ES-I3 (cell line): ENCODE data around the gene ALG9.

Experiments used
- H3K36me3 ChIP-seq: 2 replicates; pipeline ENCODE4 v1.6.1; 2013; ENCODE audit warnings: mild to moderate bottlenecking, low read length, control low read depth, moderate library complexity; ENCODE audit not compliant: insufficient read depth
- H3K4me1 ChIP-seq: 2 replicates; pipeline ENCODE4 v1.6.1; 2013; ENCODE audit warnings: mild to moderate bottlenecking, control low read depth, low read length; ENCODE audit not compliant: insufficient read depth
- H3K9ac ChIP-seq: 2 replicates; pipeline ENCODE4 v1.6.1; 2013; ENCODE audit warnings: low read depth, mild to moderate bottlenecking, low read length, moderate library complexity
- H3K9me3 ChIP-seq: 2 replicates; pipeline ENCODE4 v1.6.1; 2013; ENCODE audit warnings: mild to moderate bottlenecking, low read length, moderate library complexity; ENCODE audit not compliant: control insufficient read depth, insufficient read depth

The ALG9 gene

GRCh38 chr11:111855506-111855905 is 15.9 kb downstream of the ALG9 start:
- Histone ChIP-seq H3K9ac (no peak overlapping the region), H3K4me1 (no peaks in the 10 kb centered on the region), H3K9me3 (no peaks in the 10 kb centered on the region), H3K36me3 (peaks cover 5% of the 10 kb centered on the region; the same call in 1 of the 2 replicates)

- H3K36me3 ChIP-seq, result 0 out of 2 replicates have a peak, but pooled peaks cover 3% of the 10 kb centered on the region
- H3K9me3 ChIP-seq, result no peaks in the 10 kb centered on the region
- H3K9ac ChIP-seq, result no peak overlapping the region
Observed at GRCh38 chr11:111852103-111852502, 19.3 kb downstream of the ALG9 start.

GRCh38 chr11:111851636-111852035 is 19.7 kb downstream of the ALG9 start:
- H3K36me3 ChIP-seq, result 0 out of 2 replicates have a peak, but pooled peaks cover 3% of the 10 kb centered on the region

More at GRCh38 chr11:111852103-111852502, 19.3 kb downstream of the ALG9 start:
- peaks cover 2% of the 10 kb centered on the region; the same call in 1 of the 2 replicates for H3K4me1 ChIP-seq

GRCh38 chr11:111851067-111851466 is 20.3 kb downstream of the ALG9 start:
- Histone ChIP-seq H3K36me3 (0 out of 2 replicates have a peak, but pooled peaks cover 3% of the 10 kb centered on the region), H3K4me1 (peaks cover 12% of the 10 kb centered on the region; the same call in 1 of the 2 replicates), H3K9me3 (no peaks in the 10 kb centered on the region), H3K9ac (no peak overlapping the region)

More at GRCh38 chr11:111851636-111852035, 19.7 kb downstream of the ALG9 start:
- H3K9ac ChIP-seq, result no peak overlapping the region
- H3K4me1 ChIP-seq, result peaks cover 6% of the 10 kb centered on the region; the same call in 1 of the 2 replicates
- H3K9me3 ChIP-seq, result no peaks in the 10 kb centered on the region

- peaks cover 20% of the 10 kb centered on the region; the same call in 1 of the 2 replicates for H3K4me1 ChIP-seq
- no peaks in the 10 kb centered on the region for H3K9me3 ChIP-seq
- H3K9ac ChIP-seq, result no peak overlapping the region
- 0 out of 2 replicates have a peak, but pooled peaks cover 3% of the 10 kb centered on the region for H3K36me3 ChIP-seq
Observed at GRCh38 chr11:111849631-111850030, 21.8 kb downstream of the ALG9 start.

- Histone ChIP-seq H3K36me3 (0 out of 2 replicates have a peak, but pooled peaks cover 3% of the 10 kb centered on the region), H3K9ac (no peak overlapping the region), H3K9me3 (no peaks in the 10 kb centered on the region), H3K4me1 (peaks cover 20% of the 10 kb centered on the region; the same call in 1 of the 2 replicates)
Observed at GRCh38 chr11:111846636-111847035, 24.7 kb downstream of the ALG9 start.

GRCh38 chr11:111846063-111846462 is 25.3 kb downstream of the ALG9 start:
- Histone ChIP-seq H3K9me3 (no peaks in the 10 kb centered on the region), H3K4me1 (peaks cover 20% of the 10 kb centered on the region; the same call in 1 of the 2 replicates), H3K36me3 (0 out of 2 replicates have a peak, but pooled peaks cover 3% of the 10 kb centered on the region), H3K9ac (no peak overlapping the region)

- H3K36me3 ChIP-seq, result no peaks in the 10 kb centered on the region
- H3K4me1 ChIP-seq, result peaks cover 20% of the 10 kb centered on the region; the same call in 1 of the 2 replicates
- H3K9me3 ChIP-seq, result no peaks in the 10 kb centered on the region
- H3K9ac ChIP-seq, result no peak overlapping the region
Observed at GRCh38 chr11:111845276-111846028, 25.9 kb downstream of the ALG9 start.

GRCh38 chr11:111843661-111844060 is 27.7 kb downstream of the ALG9 start:
- H3K9me3 ChIP-seq, result no peaks in the 10 kb centered on the region
- no peak overlapping the region for H3K9ac ChIP-seq
- H3K4me1 ChIP-seq, result peaks cover 27% of the 10 kb centered on the region; the same call in 1 of the 2 replicates
- no peaks in the 10 kb centered on the region for H3K36me3 ChIP-seq

GRCh38 chr11:111841370-111842053 is 29.9 kb downstream of the ALG9 start:
- no peaks in the 10 kb centered on the region for H3K9me3 ChIP-seq
- no peak overlapping the region for H3K9ac ChIP-seq
- no peaks in the 10 kb centered on the region for H3K36me3 ChIP-seq
- peaks cover 20% of the 10 kb centered on the region; the same call in 1 of the 2 replicates for H3K4me1 ChIP-seq

GRCh38 chr11:111840143-111840542 is 31.2 kb downstream of the ALG9 start:
- H3K36me3 ChIP-seq, result no peaks in the 10 kb centered on the region
- H3K9ac ChIP-seq, result no peak overlapping the region
- H3K4me1 ChIP-seq, result peaks cover 8% of the 10 kb centered on the region; the same call in 1 of the 2 replicates
- H3K9me3 ChIP-seq, result no peaks in the 10 kb centered on the region

- peaks cover 8% of the 10 kb centered on the region; the same call in 1 of the 2 replicates for H3K4me1 ChIP-seq
- no peak overlapping the region for H3K9ac ChIP-seq
- no peaks in the 10 kb centered on the region for H3K9me3 ChIP-seq
- no peaks in the 10 kb centered on the region for H3K36me3 ChIP-seq
Observed at GRCh38 chr11:111838054-111838453, 33.3 kb downstream of the ALG9 start.

GRCh38 chr11:111837366-111837891 is 34.0 kb downstream of the ALG9 start:
- Histone ChIP-seq H3K36me3 (no peaks in the 10 kb centered on the region), H3K9ac (no peak overlapping the region), H3K4me1 (peaks cover 8% of the 10 kb centered on the region; the same call in 1 of the 2 replicates), H3K9me3 (no peaks in the 10 kb centered on the region)

- H3K9ac ChIP-seq, result no peak overlapping the region
- peaks cover 8% of the 10 kb centered on the region; the same call in 1 of the 2 replicates for H3K4me1 ChIP-seq
- H3K9me3 ChIP-seq, result no peaks in the 10 kb centered on the region
- H3K36me3 ChIP-seq, result no peaks in the 10 kb centered on the region
Observed at GRCh38 chr11:111836721-111837120, 34.7 kb downstream of the ALG9 start.
